SK-N-SH treated with all-trans-retinoic acid at 6 μM for 48 hours (cell line): Measurements from ENCODE around the gene ASB10.

Experiments
- ATAC-seq: fragments of 200-7000 bp; cut with Tn5 transposase; 3 replicates; pipeline ENCODE4 v1.9.1; 2020; ENCODE audit warnings: mild to moderate bottlenecking, moderate library complexity
- ARNTL ChIP-seq: fragments of 450-650 bp; formaldehyde crosslinking; IDR thresholded peaks from 2 replicates; pipeline ENCODE4 v1.5.0; 2020; ENCODE audit warnings: low read depth, mild to moderate bottlenecking, moderate library complexity, borderline replicate concordance
- CSDC2 ChIP-seq: fragments of 250-450 bp; sonication (Bioruptor Pico); IDR thresholded peaks from 2 replicates; pipeline ENCODE4 v1.5.0; 2020; ENCODE audit warnings: mild to moderate bottlenecking, moderate library complexity
- ESRRG ChIP-seq: fragments of 250-450 bp; sonication (Bioruptor Pico); IDR thresholded peaks from 2 replicates; pipeline ENCODE4 v1.6.1; 2021; ENCODE audit warnings: mild to moderate bottlenecking
- GLIS3 ChIP-seq: fragments of 250-450 bp; sonication (Bioruptor Pico); IDR thresholded peaks from 2 replicates; pipeline ENCODE4 v1.5.0; 2020; ENCODE audit warnings: mild to moderate bottlenecking, moderate library complexity
- ISL1 ChIP-seq: fragments of 250-450 bp; sonication (Bioruptor Pico); IDR thresholded peaks from 2 replicates; pipeline ENCODE4 v2.1.2; 2022; ENCODE audit warnings: mild to moderate bottlenecking, moderate library complexity
- OSR1 ChIP-seq: fragments of 250-450 bp; sonication (Bioruptor Pico); IDR thresholded peaks from 2 replicates; pipeline ENCODE4 v1.8.0; 2022; ENCODE audit warnings: moderate library complexity, mild to moderate bottlenecking, inconsistent platforms
- PPARA ChIP-seq: fragments of 250-450 bp; sonication (Bioruptor Pico); IDR thresholded peaks from 2 replicates; pipeline ENCODE4 v1.5.0; 2020; ENCODE audit warnings: mild to moderate bottlenecking, borderline replicate concordance
- SNAI2 ChIP-seq: fragments of 250-450 bp; sonication (Bioruptor Pico); IDR thresholded peaks from 2 replicates; pipeline ENCODE4 v1.5.0; 2020; ENCODE audit warnings: mild to moderate bottlenecking, moderate library complexity
- TCF4 ChIP-seq: fragments of 250-450 bp; sonication (Bioruptor Pico); IDR thresholded peaks from 2 replicates; pipeline ENCODE4 v1.8.0; 2021; ENCODE audit warnings: mild to moderate bottlenecking, moderate library complexity, borderline replicate concordance
- TOX ChIP-seq: fragments of 250-450 bp; sonication (Bioruptor Pico); IDR thresholded peaks from 2 replicates; pipeline ENCODE4 v1.8.0; 2021; ENCODE audit warnings: mild to moderate bottlenecking, moderate library complexity, borderline replicate concordance
- ZC3H10 ChIP-seq: fragments of 250-450 bp; sonication (Bioruptor Pico); IDR thresholded peaks from 2 replicates; pipeline ENCODE4 v1.5.1; 2021; ENCODE audit warnings: mild to moderate bottlenecking, moderate library complexity
- ZFP3 ChIP-seq: fragments of 250-450 bp; sonication (Bioruptor Pico); IDR thresholded peaks from 2 replicates; pipeline ENCODE4 v1.5.0; 2020; ENCODE audit warnings: mild to moderate bottlenecking, moderate library complexity
- ZFP30 ChIP-seq: fragments of 450-650 bp; formaldehyde crosslinking; IDR thresholded peaks from 2 replicates; pipeline ENCODE4 v1.5.0; 2022; ENCODE audit warnings: mild to moderate bottlenecking, moderate library complexity
- ZNF565 ChIP-seq: fragments of 450-650 bp; formaldehyde crosslinking; conservative IDR thresholded peaks from 2 replicates; pipeline ENCODE4 v1.5.0; 2020; ENCODE audit warnings: low read depth, mild to moderate bottlenecking, moderate library complexity
- ZNF70 ChIP-seq: fragments of 450-650 bp; formaldehyde crosslinking; IDR thresholded peaks from 2 replicates; pipeline ENCODE4 v1.5.0; 2020; ENCODE audit warnings: mild to moderate bottlenecking, moderate library complexity
- ZNF8 ChIP-seq: fragments of 450-650 bp; formaldehyde crosslinking; IDR thresholded peaks from 2 replicates; pipeline ENCODE4 v1.5.0; 2020; ENCODE audit warnings: mild to moderate bottlenecking, moderate library complexity
- TF ChIP-seq, protein P1 (sequence below): fragments of 250-450 bp; sonication (Bioruptor Pico); IDR thresholded peaks from 2 replicates; pipeline ENCODE4 v1.5.0; 2020; ENCODE audit warnings: mild to moderate bottlenecking, moderate library complexity
- TF ChIP-seq, protein P2 (sequence below): fragments of 250-450 bp; sonication (Bioruptor Pico); IDR thresholded peaks from 2 replicates; pipeline ENCODE4 v1.5.1; 2021; ENCODE audit warnings: mild to moderate bottlenecking, moderate library complexity
- TF ChIP-seq, protein P3 (sequence below): fragments of 250-450 bp; sonication (Bioruptor Pico); IDR thresholded peaks from 2 replicates; pipeline ENCODE4 v1.5.1; 2020; ENCODE audit warnings: low read depth, mild to moderate bottlenecking, moderate library complexity
- TF ChIP-seq, protein P4 (sequence below): fragments of 250-450 bp; sonication (Bioruptor Pico); IDR thresholded peaks from 2 replicates; pipeline ENCODE4 v1.8.0; 2020; ENCODE audit warnings: mild to moderate bottlenecking, moderate library complexity, borderline replicate concordance
- TF ChIP-seq, protein P5 (sequence below): fragments of 250-450 bp; sonication (Bioruptor Pico); IDR thresholded peaks from 2 replicates; pipeline ENCODE4 v1.8.0; 2021; ENCODE audit warnings: low read depth, mild to moderate bottlenecking, moderate library complexity, borderline replicate concordance

Gene ASB10

DNA sequence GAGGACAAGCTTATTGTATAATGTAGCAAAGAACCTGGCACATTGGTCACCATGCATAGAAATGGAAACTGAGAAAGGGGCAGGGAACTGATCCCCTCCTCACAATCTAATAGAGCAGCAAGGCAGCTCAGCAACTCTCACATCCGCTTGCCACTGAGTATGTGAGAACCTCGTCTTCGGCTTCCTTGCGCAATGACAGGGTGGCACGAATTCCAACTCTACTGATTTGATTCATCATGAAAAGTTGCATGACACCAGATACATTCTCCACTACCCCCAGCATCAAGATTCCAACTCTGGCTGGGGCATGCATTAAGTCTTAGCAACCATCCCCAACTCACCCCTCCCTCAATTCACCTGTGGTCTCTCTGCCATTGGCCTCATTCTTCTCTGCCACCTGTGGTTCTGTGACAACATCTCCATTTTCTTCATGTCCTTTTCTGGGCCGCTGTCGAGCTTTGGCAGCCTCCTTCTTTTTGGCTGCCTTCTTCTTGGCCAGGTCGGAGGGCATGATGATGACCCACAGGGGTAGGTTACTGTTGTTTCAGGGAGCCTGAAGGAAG, 39.0 kb upstream of the ASB10 start (continued):
- TF ChIP-seq, protein P1, sequence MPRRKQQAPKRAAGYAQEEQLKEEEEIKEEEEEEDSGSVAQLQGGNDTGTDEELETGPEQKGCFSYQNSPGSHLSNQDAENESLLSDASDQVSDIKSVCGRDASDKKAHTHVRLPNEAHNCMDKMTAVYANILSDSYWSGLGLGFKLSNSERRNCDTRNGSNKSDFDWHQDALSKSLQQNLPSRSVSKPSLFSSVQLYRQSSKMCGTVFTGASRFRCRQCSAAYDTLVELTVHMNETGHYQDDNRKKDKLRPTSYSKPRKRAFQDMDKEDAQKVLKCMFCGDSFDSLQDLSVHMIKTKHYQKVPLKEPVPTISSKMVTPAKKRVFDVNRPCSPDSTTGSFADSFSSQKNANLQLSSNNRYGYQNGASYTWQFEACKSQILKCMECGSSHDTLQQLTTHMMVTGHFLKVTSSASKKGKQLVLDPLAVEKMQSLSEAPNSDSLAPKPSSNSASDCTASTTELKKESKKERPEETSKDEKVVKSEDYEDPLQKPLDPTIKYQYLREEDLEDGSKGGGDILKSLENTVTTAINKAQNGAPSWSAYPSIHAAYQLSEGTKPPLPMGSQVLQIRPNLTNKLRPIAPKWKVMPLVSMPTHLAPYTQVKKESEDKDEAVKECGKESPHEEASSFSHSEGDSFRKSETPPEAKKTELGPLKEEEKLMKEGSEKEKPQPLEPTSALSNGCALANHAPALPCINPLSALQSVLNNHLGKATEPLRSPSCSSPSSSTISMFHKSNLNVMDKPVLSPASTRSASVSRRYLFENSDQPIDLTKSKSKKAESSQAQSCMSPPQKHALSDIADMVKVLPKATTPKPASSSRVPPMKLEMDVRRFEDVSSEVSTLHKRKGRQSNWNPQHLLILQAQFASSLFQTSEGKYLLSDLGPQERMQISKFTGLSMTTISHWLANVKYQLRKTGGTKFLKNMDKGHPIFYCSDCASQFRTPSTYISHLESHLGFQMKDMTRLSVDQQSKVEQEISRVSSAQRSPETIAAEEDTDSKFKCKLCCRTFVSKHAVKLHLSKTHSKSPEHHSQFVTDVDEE: no peak
- TF ChIP-seq, protein P2, sequence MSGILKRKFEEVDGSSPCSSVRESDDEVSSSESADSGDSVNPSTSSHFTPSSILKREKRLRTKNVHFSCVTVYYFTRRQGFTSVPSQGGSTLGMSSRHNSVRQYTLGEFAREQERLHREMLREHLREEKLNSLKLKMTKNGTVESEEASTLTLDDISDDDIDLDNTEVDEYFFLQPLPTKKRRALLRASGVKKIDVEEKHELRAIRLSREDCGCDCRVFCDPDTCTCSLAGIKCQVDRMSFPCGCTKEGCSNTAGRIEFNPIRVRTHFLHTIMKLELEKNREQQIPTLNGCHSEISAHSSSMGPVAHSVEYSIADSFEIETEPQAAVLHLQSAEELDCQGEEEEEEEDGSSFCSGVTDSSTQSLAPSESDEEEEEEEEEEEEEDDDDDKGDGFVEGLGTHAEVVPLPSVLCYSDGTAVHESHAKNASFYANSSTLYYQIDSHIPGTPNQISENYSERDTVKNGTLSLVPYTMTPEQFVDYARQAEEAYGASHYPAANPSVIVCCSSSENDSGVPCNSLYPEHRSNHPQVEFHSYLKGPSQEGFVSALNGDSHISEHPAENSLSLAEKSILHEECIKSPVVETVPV (CRISPR knock-in tag): no peak
- TF ChIP-seq SNAI2 (CRISPR knock-in tag) (no peak), PPARA (CRISPR knock-in tag) (no peak), ZFP3 (no peak), OSR1 (no peak), TCF4 (no peak), ZNF565 (CRISPR knock-in tag) (no peak), ARNTL (CRISPR knock-in tag) (no peak), ESRRG (CRISPR knock-in tag) (no peak), CSDC2 (CRISPR knock-in tag) (no peak), ZC3H10 (no peak), ZNF70 (CRISPR knock-in tag) (no peak)
- TF ChIP-seq, protein P3, sequence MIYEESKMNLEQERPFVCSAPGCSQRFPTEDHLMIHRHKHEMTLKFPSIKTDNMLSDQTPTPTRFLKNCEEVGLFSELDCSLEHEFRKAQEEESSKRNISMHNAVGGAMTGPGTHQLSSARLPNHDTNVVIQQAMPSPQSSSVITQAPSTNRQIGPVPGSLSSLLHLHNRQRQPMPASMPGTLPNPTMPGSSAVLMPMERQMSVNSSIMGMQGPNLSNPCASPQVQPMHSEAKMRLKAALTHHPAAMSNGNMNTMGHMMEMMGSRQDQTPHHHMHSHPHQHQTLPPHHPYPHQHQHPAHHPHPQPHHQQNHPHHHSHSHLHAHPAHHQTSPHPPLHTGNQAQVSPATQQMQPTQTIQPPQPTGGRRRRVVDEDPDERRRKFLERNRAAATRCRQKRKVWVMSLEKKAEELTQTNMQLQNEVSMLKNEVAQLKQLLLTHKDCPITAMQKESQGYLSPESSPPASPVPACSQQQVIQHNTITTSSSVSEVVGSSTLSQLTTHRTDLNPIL: no peak

DNA sequence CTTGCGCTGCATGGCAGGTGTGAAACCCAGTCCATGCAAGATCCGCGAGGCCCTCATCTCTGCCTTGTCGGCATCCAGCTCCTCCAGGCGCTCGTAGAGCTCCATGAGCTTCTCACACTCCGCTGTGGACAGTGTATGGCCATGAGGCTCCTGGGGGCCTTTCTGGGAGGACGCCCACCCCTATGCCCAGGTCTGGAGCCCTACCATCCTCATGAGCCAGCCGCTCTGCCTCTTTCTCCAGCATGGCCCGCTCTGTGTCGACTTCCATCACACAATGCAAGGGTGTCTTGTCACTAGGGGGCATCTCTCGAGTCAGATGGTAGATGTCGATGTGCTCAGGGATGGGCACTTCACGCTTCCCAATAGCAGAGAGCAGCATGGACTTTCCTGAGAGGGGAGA, 36.7 kb upstream of the ASB10 start:
- ATAC-seq: no peak
- TF ChIP-seq ZNF70 (CRISPR knock-in tag): no peak
- no peak for TF ChIP-seq TOX (CRISPR knock-in tag)
- no peak for TF ChIP-seq ZC3H10
- no peak for TF ChIP-seq ZFP3
- TF ChIP-seq, protein P2 (CRISPR knock-in tag): no peak
- TF ChIP-seq, protein P4, sequence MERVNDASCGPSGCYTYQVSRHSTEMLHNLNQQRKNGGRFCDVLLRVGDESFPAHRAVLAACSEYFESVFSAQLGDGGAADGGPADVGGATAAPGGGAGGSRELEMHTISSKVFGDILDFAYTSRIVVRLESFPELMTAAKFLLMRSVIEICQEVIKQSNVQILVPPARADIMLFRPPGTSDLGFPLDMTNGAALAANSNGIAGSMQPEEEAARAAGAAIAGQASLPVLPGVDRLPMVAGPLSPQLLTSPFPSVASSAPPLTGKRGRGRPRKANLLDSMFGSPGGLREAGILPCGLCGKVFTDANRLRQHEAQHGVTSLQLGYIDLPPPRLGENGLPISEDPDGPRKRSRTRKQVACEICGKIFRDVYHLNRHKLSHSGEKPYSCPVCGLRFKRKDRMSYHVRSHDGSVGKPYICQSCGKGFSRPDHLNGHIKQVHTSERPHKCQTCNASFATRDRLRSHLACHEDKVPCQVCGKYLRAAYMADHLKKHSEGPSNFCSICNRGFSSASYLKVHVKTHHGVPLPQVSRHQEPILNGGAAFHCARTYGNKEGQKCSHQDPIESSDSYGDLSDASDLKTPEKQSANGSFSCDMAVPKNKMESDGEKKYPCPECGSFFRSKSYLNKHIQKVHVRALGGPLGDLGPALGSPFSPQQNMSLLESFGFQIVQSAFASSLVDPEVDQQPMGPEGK (CRISPR knock-in tag): no peak
- TF ChIP-seq TCF4: no peak
- no peak for TF ChIP-seq GLIS3
- TF ChIP-seq ESRRG (CRISPR knock-in tag): no peak
- TF ChIP-seq OSR1: no peak
- TF ChIP-seq, protein P5, sequence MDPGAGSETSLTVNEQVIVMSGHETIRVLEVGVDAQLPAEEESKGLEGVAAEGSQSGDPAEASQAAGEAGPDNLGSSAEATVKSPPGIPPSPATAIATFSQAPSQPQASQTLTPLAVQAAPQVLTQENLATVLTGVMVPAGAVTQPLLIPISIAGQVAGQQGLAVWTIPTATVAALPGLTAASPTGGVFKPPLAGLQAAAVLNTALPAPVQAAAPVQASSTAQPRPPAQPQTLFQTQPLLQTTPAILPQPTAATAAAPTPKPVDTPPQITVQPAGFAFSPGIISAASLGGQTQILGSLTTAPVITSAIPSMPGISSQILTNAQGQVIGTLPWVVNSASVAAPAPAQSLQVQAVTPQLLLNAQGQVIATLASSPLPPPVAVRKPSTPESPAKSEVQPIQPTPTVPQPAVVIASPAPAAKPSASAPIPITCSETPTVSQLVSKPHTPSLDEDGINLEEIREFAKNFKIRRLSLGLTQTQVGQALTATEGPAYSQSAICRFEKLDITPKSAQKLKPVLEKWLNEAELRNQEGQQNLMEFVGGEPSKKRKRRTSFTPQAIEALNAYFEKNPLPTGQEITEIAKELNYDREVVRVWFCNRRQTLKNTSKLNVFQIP (CRISPR knock-in tag): no peak
- TF ChIP-seq PPARA (CRISPR knock-in tag): no peak

DNA sequence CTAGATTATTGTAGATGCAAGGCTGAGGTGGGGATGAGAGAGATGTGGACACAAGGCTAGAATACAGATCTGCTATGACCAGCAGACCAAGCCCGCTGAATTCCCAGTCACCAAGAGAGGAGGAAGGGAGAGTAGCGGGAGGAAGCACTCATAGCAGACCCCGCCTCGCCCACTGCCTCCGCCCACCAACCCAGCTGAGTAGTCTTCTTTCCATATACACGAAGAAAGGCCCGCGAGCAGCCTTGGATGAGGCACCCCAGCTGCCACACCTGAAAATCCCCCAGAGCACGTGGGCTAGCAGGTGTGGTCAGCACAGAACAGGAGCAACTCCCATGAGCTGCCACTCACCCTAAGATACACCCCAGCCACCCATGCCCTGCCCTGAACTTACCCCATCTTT, 31.1 kb upstream of the ASB10 start:
- ATAC-seq: no peak
- TF ChIP-seq ZNF8 (CRISPR knock-in tag) (no peak), TCF4 (no peak), PPARA (CRISPR knock-in tag) (no peak), ISL1 (CRISPR knock-in tag) (no peak), OSR1 (no peak), ZFP30 (CRISPR knock-in tag) (no peak)
